Esophagus muscularis mucosa (tissue), 4 donors: Measurements from ENCODE around the gene JPH3. TPM values are rescaled to one million over a fixed set of nuclear protein-coding genes. Genes with fewer than 3 reads are reported as not detected.
A peak's percentile ranks its signal among the peaks of the same experiment; 100 is the strongest.

ENCODE experiments used
- DNase-seq: peaks from one replicate; pipeline ENCODE4 v3.0.0-alpha.2; 2017; ENCODE audit errors: extremely low spot score
- H3K27ac ChIP-seq, 4 donors: fragments of 200-600 bp; sonication (generic); replicated peaks in 1 of 4; 1 replicate in 3 of 4; 2 replicates in 1 of 4; pipeline ENCODE4 v1.5.1; 2016 to 2019; ENCODE audit warnings: mild to moderate bottlenecking in 1 of 4
- H3K27me3 ChIP-seq, 4 donors: fragments of 200-600 bp; sonication (generic); one replicate each; pipeline versions ENCODE4 v1.5.1 to v1.6.0; 2016 to 2019
- H3K36me3 ChIP-seq, 4 donors: fragments of 200-600 bp; sonication (generic); one replicate each; pipeline ENCODE4 v1.5.1; 2016 to 2019
- H3K4me1 ChIP-seq, 4 donors: fragments of 200-600 bp; sonication (generic); one replicate each; pipeline ENCODE4 v1.5.1; 2016 to 2019
- H3K4me3 ChIP-seq, 4 donors: fragments of 200-600 bp; sonication (generic); 1 replicate in 2 of 4; 2 replicates in 2 of 4; pipeline ENCODE4 v1.5.1; 2016 to 2019; ENCODE audit warnings: mild to moderate bottlenecking in 4 of 4, moderate library complexity in 1 of 4
- H3K9me3 ChIP-seq, 4 donors: fragments of 200-600 bp; sonication (generic); 1 replicate in 3 of 4; 2 replicates in 1 of 4; pipeline ENCODE4 v1.5.1; 2016 to 2019
- EP300 ChIP-seq: sonication (generic); formaldehyde crosslinking; IDR thresholded peaks from one replicate; pipeline ENCODE4 v1.6.1; 2017; ENCODE audit warnings: antibody characterized with exemption
- POLR2A ChIP-seq: fragments of 450-650 bp; IDR thresholded peaks from one replicate; pipeline ENCODE4 v1.6.1; 2017; ENCODE audit warnings: antibody characterized with exemption, moderate library complexity, mild to moderate bottlenecking, low read depth
- POLR2AphosphoS5 ChIP-seq, 2 donors: sonication (generic); formaldehyde crosslinking; IDR thresholded peaks; one replicate each; pipeline ENCODE4 v1.6.1; 2017; ENCODE audit warnings: antibody characterized with exemption in 2 of 2
- WGBS: methylation state at CpG from one replicate; pipeline ENCODE4 v1.1.5; 2018; 5-methylcytosine and 5-hydroxymethylcytosine counted together
- intact Hi-C: fragments of 100-400 bp; cut with DNase I; formaldehyde crosslinking; loops from one replicate; pipeline ENCODE4 v1.15.1; 2023
- total RNA-seq, 4 donors: library from RNA; depleted of rRNA; stranded (reverse); fragments of >200 nt; gene quantifications; one replicate each; pipeline versions ENCODE4 v1.1.0 to v1.2.1, GENCODE V29; 2016
- TF ChIP-seq, protein P1 (sequence below), 3 experiments: fragments of 200-600 bp in 2 of 3; fragments of 450-650 bp in 1 of 3; sonication (generic) in 2 of 3; IDR thresholded peaks; one replicate each; pipeline ENCODE4 v1.5.1; 2017 to 2019; ENCODE audit warnings: antibody characterized with exemption in 3 of 3, mild to moderate bottlenecking in 2 of 3, moderate library complexity in 1 of 3

JPH3 gene
- total RNA-seq, 4 donors from 2014 or later = 0.42 to 2.2 (median 0.54) TPM

DNA sequence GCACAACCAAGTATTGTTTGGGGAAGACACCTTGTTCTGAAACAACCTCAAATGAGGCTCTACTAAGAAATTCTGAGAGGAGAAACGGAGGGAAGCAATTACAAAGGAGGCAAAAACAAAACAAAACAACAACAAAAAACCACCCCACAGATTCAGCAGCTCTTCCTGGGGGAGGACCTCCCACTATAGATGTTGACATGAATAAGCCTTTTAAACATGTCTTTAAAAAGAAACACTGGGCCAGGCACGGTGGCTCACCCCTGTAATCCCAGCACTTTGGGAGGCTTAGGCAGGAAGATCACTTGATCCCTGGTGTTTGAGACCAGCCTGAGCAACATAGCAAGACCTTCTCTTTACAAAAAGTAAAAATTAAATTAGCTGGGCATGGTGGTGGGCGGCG lies 22.6 kb upstream of the JPH3 start:
- TF ChIP-seq, protein P1, sequence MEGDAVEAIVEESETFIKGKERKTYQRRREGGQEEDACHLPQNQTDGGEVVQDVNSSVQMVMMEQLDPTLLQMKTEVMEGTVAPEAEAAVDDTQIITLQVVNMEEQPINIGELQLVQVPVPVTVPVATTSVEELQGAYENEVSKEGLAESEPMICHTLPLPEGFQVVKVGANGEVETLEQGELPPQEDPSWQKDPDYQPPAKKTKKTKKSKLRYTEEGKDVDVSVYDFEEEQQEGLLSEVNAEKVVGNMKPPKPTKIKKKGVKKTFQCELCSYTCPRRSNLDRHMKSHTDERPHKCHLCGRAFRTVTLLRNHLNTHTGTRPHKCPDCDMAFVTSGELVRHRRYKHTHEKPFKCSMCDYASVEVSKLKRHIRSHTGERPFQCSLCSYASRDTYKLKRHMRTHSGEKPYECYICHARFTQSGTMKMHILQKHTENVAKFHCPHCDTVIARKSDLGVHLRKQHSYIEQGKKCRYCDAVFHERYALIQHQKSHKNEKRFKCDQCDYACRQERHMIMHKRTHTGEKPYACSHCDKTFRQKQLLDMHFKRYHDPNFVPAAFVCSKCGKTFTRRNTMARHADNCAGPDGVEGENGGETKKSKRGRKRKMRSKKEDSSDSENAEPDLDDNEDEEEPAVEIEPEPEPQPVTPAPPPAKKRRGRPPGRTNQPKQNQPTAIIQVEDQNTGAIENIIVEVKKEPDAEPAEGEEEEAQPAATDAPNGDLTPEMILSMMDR (IDR thresholded peaks at IDR 0.05) = no peak
- TF ChIP-seq EP300 (no peak), POLR2AphosphoS5 (IDR thresholded peaks at IDR 0.05) (no peak), POLR2A (no peak)
- intact Hi-C loops = no loop called here

GRCh38 chr16:87580855-87581261 lies 21.4 kb upstream of the JPH3 start:
- H3K27me3 ChIP-seq = peaks cover 0 to 20% (median 0%) of the 10 kb centered on the region in 4 donors
- 90% methylated on average over 4 of the region's 4 CpGs for WGBS
- peak overlapping the region in 2 of 4 donors; percentile 88 for H3K27ac ChIP-seq
- TF ChIP-seq, protein P1 (IDR thresholded peaks at IDR 0.05) = no peak
- intact Hi-C loops = no loop called here
- H3K4me1 ChIP-seq = peaks cover 8 to 33% (median 29%) of the 10 kb centered on the region in 4 donors
- no peaks in the 10 kb centered on the region for H3K36me3 ChIP-seq
- H3K9me3 ChIP-seq = no peaks in the 10 kb centered on the region
- H3K4me3 ChIP-seq = no peak overlapping the region
- no peak for DNase-seq

More for the DNA sequence above, 22.6 kb upstream of the JPH3 start:
- peaks cover 8 to 33% (median 29%) of the 10 kb centered on the region in 4 donors for H3K4me1 ChIP-seq
- H3K36me3 ChIP-seq = no peaks in the 10 kb centered on the region
- no peak overlapping the region for H3K27ac ChIP-seq
- no peak for DNase-seq
- no peaks in the 10 kb centered on the region for H3K9me3 ChIP-seq
- no peak overlapping the region for H3K4me3 ChIP-seq
- H3K27me3 ChIP-seq = peaks cover 0 to 12% (median 0%) of the 10 kb centered on the region in 4 donors
- WGBS = 90% methylated on average over 4 of the region's 4 CpGs

GRCh38 chr16:87581857-87582215 lies 20.5 kb upstream of the JPH3 start:
- DNase-seq = peak; percentile 94
- TF ChIP-seq POLR2A (no peak), POLR2AphosphoS5 (IDR thresholded peaks at IDR 0.05) (peak; percentile 60 to 82)
- 35% methylated on average over 7 of the region's 7 CpGs for WGBS
- no peaks in the 10 kb centered on the region for H3K9me3 ChIP-seq
- intact Hi-C loops = no loop called here
- peaks cover 8 to 33% (median 29%) of the 10 kb centered on the region in 4 donors for H3K4me1 ChIP-seq
- peak overlapping the region; percentile 83 to 91 (median 88) for H3K27ac ChIP-seq
- H3K27me3 ChIP-seq = peaks cover 0 to 30% (median 0%) of the 10 kb centered on the region in 4 donors
- peak overlapping the region; percentile 28 to 38 (median 32) for H3K4me3 ChIP-seq
- no peaks in the 10 kb centered on the region for H3K36me3 ChIP-seq

DNA sequence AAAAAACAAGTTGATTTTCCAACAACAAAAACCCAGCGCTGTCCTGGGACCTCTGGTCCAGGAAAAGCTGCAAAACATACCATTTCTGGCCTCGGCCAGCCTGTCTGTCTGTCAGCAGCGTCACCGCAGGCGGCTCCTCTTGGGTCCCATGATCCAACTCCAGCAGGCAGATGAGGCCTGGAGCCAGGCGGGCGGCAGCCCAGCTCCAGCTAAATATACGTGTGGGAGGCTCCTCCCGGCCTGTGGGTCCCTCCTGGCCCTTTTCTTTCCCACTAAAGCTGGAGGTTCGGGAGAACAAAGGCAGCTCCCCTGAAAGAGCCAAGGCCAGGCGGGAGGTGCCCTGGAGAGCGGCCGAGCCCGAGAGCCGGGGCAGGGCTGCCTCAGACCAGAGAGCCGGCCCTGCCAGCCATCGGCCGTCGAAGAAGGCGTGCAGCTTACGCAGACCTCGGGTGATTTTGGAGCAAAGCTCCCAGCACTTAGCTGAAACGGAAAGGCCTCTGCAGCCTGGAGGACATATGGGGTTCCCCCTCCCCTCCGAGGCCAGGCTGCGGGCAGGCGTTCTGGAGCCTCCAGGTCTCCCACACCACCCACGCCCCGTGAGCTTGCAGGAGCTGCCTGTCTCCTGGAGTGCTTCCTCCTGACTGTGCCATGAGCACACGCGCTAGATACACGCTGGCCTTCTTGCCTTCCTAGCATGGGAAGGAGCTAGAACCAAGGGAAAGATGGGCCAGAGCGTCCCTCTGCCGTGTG lies 19.9 kb upstream of the JPH3 start:
- peak in 1 of 2 donors; percentile 68 for TF ChIP-seq POLR2AphosphoS5 (IDR thresholded peaks at IDR 0.05)
- TF ChIP-seq POLR2A = no peak
- H3K36me3 ChIP-seq = no peaks in the 10 kb centered on the region
- peaks cover 0 to 35% (median 0%) of the 10 kb centered on the region in 4 donors for H3K27me3 ChIP-seq
- intact Hi-C loops = no loop called here
- H3K9me3 ChIP-seq = no peaks in the 10 kb centered on the region
- no peak for DNase-seq
- H3K4me3 ChIP-seq = peak overlapping the region; percentile 28 to 38 (median 32)
- peak overlapping the region; percentile 83 to 91 (median 88) for H3K27ac ChIP-seq
- WGBS = 29% methylated on average over 17 of the region's 33 CpGs
- H3K4me1 ChIP-seq = peaks cover 8 to 33% (median 29%) of the 10 kb centered on the region in 4 donors

DNA sequence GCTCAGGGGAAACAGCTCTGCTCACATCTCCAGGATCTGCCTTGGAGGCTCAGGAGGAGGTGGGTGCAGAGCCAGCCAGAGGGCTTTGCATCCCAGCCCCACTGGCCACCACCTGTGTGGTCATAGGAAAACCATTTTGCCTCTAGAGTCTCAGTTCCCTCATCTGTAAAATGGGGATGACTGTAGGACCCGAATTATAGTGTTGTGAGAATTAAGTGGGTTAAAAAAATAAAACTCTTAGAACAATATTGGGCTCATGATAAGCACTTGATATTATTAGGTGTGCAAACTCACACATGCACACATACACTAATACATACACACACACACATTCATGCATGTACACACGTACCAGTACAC lies 19.4 kb upstream of the JPH3 start:
- Histone ChIP-seq H3K27ac (peak overlapping the region; percentile 83 to 91 (median 88)), H3K27me3 (peaks cover 0 to 40% (median 0%) of the 10 kb centered on the region in 4 donors), H3K36me3 (no peaks in the 10 kb centered on the region), H3K4me3 (peak overlapping the region in 3 of 4 donors; percentile 28 to 34 (median 31)), H3K9me3 (no peaks in the 10 kb centered on the region), H3K4me1 (peaks cover 8 to 33% (median 29%) of the 10 kb centered on the region in 4 donors)
- intact Hi-C loops = no loop called here
- no peak for DNase-seq
- WGBS = 80% methylated on average over 2 of the region's 2 CpGs
- TF ChIP-seq POLR2AphosphoS5 (IDR thresholded peaks at IDR 0.05) (no peak), EP300 (no peak), POLR2A (no peak)
- TF ChIP-seq, protein P1 (IDR thresholded peaks at IDR 0.05) = no peak
